Midbrain (tissue), 1 donor: ENCODE data around the gene EDC3.
"Not testable (repeated sequence)": the region's sequence is repeated elsewhere in the genome, so short reads cannot be mapped to it uniquely, and the experiment has no call there.

ENCODE experiments used
- DNase-seq: peaks from one replicate; lab custom pipeline; 2025; lab: John Stamatoyannopoulos, UW

EDC3 gene

GRCh38 chr15:74610302-74610951, 85.4 kb downstream of the EDC3 start:
- no peak for DNase-seq

GRCh38 chr15:74609938-74610301, 85.9 kb downstream of the EDC3 start:
- DNase-seq = no peak

- DNase-seq = no peak
Measured at GRCh38 chr15:74608786-74609185, 87.0 kb downstream of the EDC3 start.

GRCh38 chr15:74605795-74606150, 90.1 kb downstream of the EDC3 start:
- DNase-seq = no peak

- DNase-seq = no peak
Measured at GRCh38 chr15:74604983-74605794, 90.6 kb downstream of the EDC3 start.

GRCh38 chr15:74603789-74604705, 91.8 kb downstream of the EDC3 start:
- DNase-seq = no peak

- no peak for DNase-seq
Measured at GRCh38 chr15:74603026-74603788, 92.6 kb downstream of the EDC3 start.

GRCh38 chr15:74599156-74599555, 96.7 kb downstream of the EDC3 start:
- DNase-seq = no peak

- peak; percentile 97 for DNase-seq
Measured at GRCh38 chr15:74598126-74598842, 97.5 kb downstream of the EDC3 start.

GRCh38 chr15:74597146-74597705, 98.6 kb downstream of the EDC3 start:
- not testable (repeated sequence) for DNase-seq

- not testable (repeated sequence) for DNase-seq
Measured at GRCh38 chr15:74596736-74597135, 99.1 kb downstream of the EDC3 start.

- no peak for DNase-seq
Measured at GRCh38 chr15:74595271-74595670, 100.6 kb downstream of the EDC3 start.

- DNase-seq = no peak
Measured at GRCh38 chr15:74594455-74594854, 101.4 kb downstream of the EDC3 start.

- DNase-seq = no peak
Measured at GRCh38 chr15:74593122-74593521, 102.7 kb downstream of the EDC3 start.

- no peak for DNase-seq
Measured at GRCh38 chr15:74592222-74592621, 103.6 kb downstream of the EDC3 start.

GRCh38 chr15:74589826-74590225, 106.0 kb downstream of the EDC3 start:
- DNase-seq = no peak

- DNase-seq = no peak
Measured at GRCh38 chr15:74585857-74586256, 110.0 kb downstream of the EDC3 start.

GRCh38 chr15:74585191-74585590, 110.6 kb downstream of the EDC3 start:
- DNase-seq = no peak

GRCh38 chr15:74584779-74585178, 111.0 kb downstream of the EDC3 start:
- peak; percentile 56 for DNase-seq

- DNase-seq = no peak
Measured at GRCh38 chr15:74584204-74584603, 111.6 kb downstream of the EDC3 start.
